ENCODE data around the gene PRKCQ.

GRCh38 chr10:6473901-6474370 lies 106.1 kb downstream of the PRKCQ start:
- TF ChIP-seq CTCF (IDR thresholded peaks at IDR 0.05; ENCODE audit: borderline replicate concordance, extremely low read depth, low read length, poor library complexity, severe bottlenecking) (no peak), EZH2 (IDR thresholded peaks at IDR 0.05; ENCODE audit: borderline replicate concordance, low read depth, low read length, severe bottlenecking) (no peak)
